CD4-positive, alpha-beta memory T cell (primary cell): ENCODE data around the gene KCNG3. TPM values are rescaled to one million over a fixed set of nuclear protein-coding genes. Genes with fewer than 3 reads are reported as not detected.

ENCODE experiments used
- CTCF ChIA-PET: fragments of 350-600 bp; sonication (Branson Sonifier 250); formaldehyde crosslinking; loops from one replicate; lab custom pipeline; 2021; ENCODE audit warnings: inconsistent platforms; ENCODE audit not compliant: partially characterized antibody; lab: Charles Lee
- POLR2A ChIA-PET: fragments of 350-600 bp; sonication (Branson Sonifier 250); formaldehyde crosslinking; loops from one replicate; lab custom pipeline; 2021; ENCODE audit not compliant: partially characterized antibody; lab: Charles Lee
- DNase-seq, 5 donors: peaks; one replicate each; pipeline versions ENCODE4 v3.0.0 to v3.0.0-alpha.2; 2020 to 2022; ENCODE audit warnings: mixed read lengths in 1 of 5
- H3K27ac ChIP-seq: one replicate; pipeline ENCODE4 v1.7.0; 2013; ENCODE audit warnings: low read depth, low read length
- H3K27me3 ChIP-seq: 2 replicates; pipeline ENCODE4 v1.7.0; 2013; ENCODE audit warnings: mild to moderate bottlenecking, low read length, moderate library complexity; ENCODE audit not compliant: insufficient read depth
- H3K36me3 ChIP-seq: 2 replicates; pipeline ENCODE4 v1.7.0; 2013; ENCODE audit warnings: mild to moderate bottlenecking, low read length, moderate library complexity; ENCODE audit not compliant: insufficient read depth
- H3K4me1 ChIP-seq: 2 replicates; pipeline ENCODE4 v1.7.0; 2013; ENCODE audit warnings: mild to moderate bottlenecking, low read length, moderate library complexity; ENCODE audit not compliant: insufficient read depth
- H3K4me3 ChIP-seq, 2 donors: one replicate each; pipeline ENCODE4 v1.7.0; 2013; ENCODE audit warnings: low read length in 2 of 2, mild to moderate bottlenecking in 1 of 2
- H3K9me3 ChIP-seq, 2 donors: one replicate each; pipeline ENCODE4 v1.7.0; 2013; ENCODE audit warnings: low read length in 2 of 2, control low read depth in 1 of 2; ENCODE audit not compliant: control insufficient read depth in 1 of 2
- H3K27ac Mint-ChIP-seq, 7 donors: one replicate each; pipeline ENCODE4 v1.8.0; 2020 to 2021; ENCODE audit warnings: mixed read lengths in 7 of 7, mild to moderate bottlenecking in 6 of 7, inconsistent platforms in 3 of 7, moderate library complexity in 3 of 7
- H3K27me3 Mint-ChIP-seq, 2 donors: one replicate each; pipeline ENCODE4 v1.8.0; 2020 to 2021; ENCODE audit warnings: mixed read lengths in 2 of 2
- H3K36me3 Mint-ChIP-seq, 2 donors: one replicate each; pipeline ENCODE4 v1.8.0; 2020 to 2021; ENCODE audit warnings: mixed read lengths in 2 of 2, inconsistent platforms in 1 of 2, mild to moderate bottlenecking in 1 of 2
- H3K4me1 Mint-ChIP-seq, 4 donors: one replicate each; pipeline ENCODE4 v1.8.0; 2020 to 2021; ENCODE audit warnings: mixed read lengths in 4 of 4, mild to moderate bottlenecking in 1 of 4
- H3K4me3 Mint-ChIP-seq, 8 donors: one replicate each; pipeline ENCODE4 v1.8.0; 2020 to 2021; ENCODE audit warnings: mixed read lengths in 8 of 8, mild to moderate bottlenecking in 7 of 8, moderate library complexity in 6 of 8, inconsistent platforms in 3 of 8
- H3K9me3 Mint-ChIP-seq, 8 donors: one replicate each; pipeline ENCODE4 v1.8.0; 2020 to 2021; ENCODE audit warnings: mixed read lengths in 8 of 8, mild to moderate bottlenecking in 5 of 8, inconsistent platforms in 3 of 8, moderate library complexity in 1 of 8
- intact Hi-C: fragments of 100-400 bp; cut with micrococcal nuclease; formaldehyde crosslinking; loops from one replicate; pipeline ENCODE4 v1.15.1; 2023
- polyA plus RNA-seq, 2 donors: library from polyadenylated mRNA; unstranded; fragments of 300-500 nt; fragmentation: Illumina TruSeq; gene quantifications; one replicate each; pipeline ENCODE4 v1.2.3, GENCODE V29; 2021
- total RNA-seq, 2 experiments: library from RNA; stranded (reverse); gene quantifications; one replicate each; pipeline ENCODE4 v1.2.3, GENCODE V29; 2021

Gene KCNG3
- total and polyA plus RNA-seq, 4 experiments from 2014 or later: not detected

DNA sequence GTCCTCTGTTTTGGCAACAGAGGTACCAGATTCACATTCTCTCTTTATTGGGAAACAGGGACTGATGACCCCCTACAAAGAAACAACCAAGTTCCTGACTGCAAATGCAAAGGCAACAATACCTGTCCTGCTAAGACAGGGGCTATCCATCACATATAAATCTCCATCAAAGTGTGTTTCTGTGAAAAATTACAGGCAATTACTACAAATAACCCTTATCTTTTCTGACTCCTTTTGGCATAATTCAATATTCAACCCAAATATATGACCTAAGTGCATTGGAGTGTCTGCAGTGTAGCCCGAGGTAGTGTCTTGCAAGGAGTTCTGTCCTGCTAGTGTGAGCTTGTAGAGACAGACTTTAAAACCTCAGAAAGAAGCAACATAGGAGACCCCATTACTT, 35.4 kb downstream of the KCNG3 start:
- Histone ChIP-seq H3K36me3 (no peaks in the 10 kb centered on the region), H3K27ac (no peak overlapping the region), H3K4me1 (no peaks in the 10 kb centered on the region), H3K27me3 (no peaks in the 10 kb centered on the region), H3K9me3 (no peaks in the 10 kb centered on the region), H3K4me3 (no peak overlapping the region)
- H3K36me3 Mint-ChIP-seq: no peaks in the 10 kb centered on the region
- ChIA-PET POLR2A (no interaction called here), CTCF (no interaction called here)
- DNase-seq: no peak
- peaks cover 7 to 20% of the 10 kb centered on the region in 2 donors for H3K27me3 Mint-ChIP-seq
- no peak overlapping the region for H3K4me3 Mint-ChIP-seq
- H3K4me1 Mint-ChIP-seq: no peaks in the 10 kb centered on the region
- intact Hi-C loops: no loop called here
- H3K27ac Mint-ChIP-seq: no peak overlapping the region
- peaks cover 0 to 3% (median 0%) of the 10 kb centered on the region in 8 donors for H3K9me3 Mint-ChIP-seq

DNA sequence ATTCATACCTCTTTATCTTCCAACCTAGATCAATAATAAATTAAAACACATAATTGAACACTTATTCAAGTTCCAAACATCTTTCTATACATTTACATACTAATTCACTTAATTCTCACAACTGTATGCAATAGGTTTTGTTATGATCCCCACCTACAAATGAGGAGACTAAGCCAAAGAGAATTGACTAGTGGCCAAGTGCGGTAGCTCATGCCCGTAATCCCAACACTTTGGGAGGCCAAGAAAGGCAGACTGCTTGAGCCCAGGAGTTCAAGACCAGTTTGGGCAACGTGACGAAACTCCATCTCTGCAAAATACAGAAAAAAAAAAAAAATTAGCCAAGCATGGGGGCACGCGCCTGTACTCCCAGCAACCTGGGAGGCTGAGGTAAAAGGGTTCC, 36.8 kb downstream of the KCNG3 start:
- H3K27me3 ChIP-seq: no peaks in the 10 kb centered on the region
- no peaks in the 10 kb centered on the region for H3K4me1 Mint-ChIP-seq
- H3K27ac Mint-ChIP-seq: no peak overlapping the region
- no peaks in the 10 kb centered on the region for H3K36me3 ChIP-seq
- DNase-seq: no peak
- no peak overlapping the region for H3K4me3 Mint-ChIP-seq
- H3K9me3 Mint-ChIP-seq: peaks cover 0 to 11% (median under 1%) of the 10 kb centered on the region in 8 donors
- H3K9me3 ChIP-seq: no peaks in the 10 kb centered on the region
- H3K4me1 ChIP-seq: no peaks in the 10 kb centered on the region
- no peak overlapping the region for H3K27ac ChIP-seq
- POLR2A ChIA-PET: no interaction called here
- no peaks in the 10 kb centered on the region for H3K36me3 Mint-ChIP-seq
- CTCF ChIA-PET: no interaction called here
- no peak overlapping the region for H3K4me3 ChIP-seq
- intact Hi-C loops: no loop called here
- peaks cover 12 to 24% of the 10 kb centered on the region in 2 donors for H3K27me3 Mint-ChIP-seq

DNA sequence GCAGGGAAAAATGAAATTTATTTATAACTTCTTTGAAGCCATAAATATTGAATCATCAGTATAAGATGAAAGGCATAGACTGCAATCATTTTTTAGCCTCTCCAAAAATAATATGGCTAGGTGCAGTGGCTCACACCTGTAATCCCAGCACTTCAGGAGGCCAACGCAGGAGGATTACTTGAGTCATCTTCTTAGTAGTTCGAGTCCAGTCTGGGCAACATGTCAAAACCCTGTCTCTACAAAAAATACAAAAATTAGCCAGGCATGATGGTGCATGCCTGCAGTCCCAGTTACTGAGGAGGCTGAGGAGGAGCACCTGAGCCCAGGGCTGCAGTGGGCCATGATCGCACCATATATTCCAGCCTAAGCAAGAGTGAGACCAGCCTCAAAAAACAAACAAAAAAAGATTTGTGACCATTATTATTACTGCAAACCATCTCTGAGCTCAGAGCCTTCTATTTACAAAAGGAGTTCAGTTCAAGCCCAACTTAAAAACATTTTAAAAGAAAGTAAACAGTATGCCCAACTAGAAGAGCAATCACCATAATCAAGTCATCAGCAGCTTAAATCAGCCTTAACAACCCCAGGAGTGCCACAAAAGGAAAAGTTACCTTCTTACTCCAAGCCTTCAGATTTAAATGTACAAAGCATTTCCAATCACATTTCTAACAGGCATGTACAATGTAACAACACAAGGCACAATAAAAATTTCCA, 37.5 kb downstream of the KCNG3 start:
- no peak overlapping the region for H3K27ac Mint-ChIP-seq
- no peak for DNase-seq
- ChIA-PET CTCF (no interaction called here), POLR2A (no interaction called here)
- H3K27me3 Mint-ChIP-seq: peaks cover 10 to 21% of the 10 kb centered on the region in 2 donors
- Histone ChIP-seq H3K4me3 (no peak overlapping the region), H3K9me3 (no peaks in the 10 kb centered on the region), H3K36me3 (no peaks in the 10 kb centered on the region), H3K4me1 (no peaks in the 10 kb centered on the region), H3K27me3 (no peaks in the 10 kb centered on the region), H3K27ac (no peak overlapping the region)
- H3K36me3 Mint-ChIP-seq: no peaks in the 10 kb centered on the region
- H3K4me1 Mint-ChIP-seq: no peaks in the 10 kb centered on the region
- no peak overlapping the region for H3K4me3 Mint-ChIP-seq
- peaks cover 0 to 11% (median under 1%) of the 10 kb centered on the region in 8 donors for H3K9me3 Mint-ChIP-seq
- intact Hi-C loops: no loop called here

DNA sequence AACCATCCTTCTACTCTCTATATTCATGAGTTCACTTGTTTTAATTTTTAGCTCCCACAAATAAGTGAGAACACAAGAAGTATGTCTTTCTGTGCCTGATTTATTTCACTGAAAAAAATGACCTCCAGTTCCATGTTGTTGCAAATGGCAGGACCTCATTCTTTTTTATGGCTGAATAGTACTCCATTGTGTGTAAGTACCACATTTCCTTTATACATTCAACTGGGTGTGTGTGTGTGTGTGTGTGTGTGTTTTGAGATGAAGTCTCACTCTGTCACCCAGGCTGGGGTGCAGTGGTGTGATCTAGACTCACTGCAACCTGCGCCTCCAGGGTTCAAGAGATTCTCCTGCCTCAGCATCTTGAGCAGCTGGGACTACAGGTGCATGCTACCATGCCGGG, 41.2 kb downstream of the KCNG3 start:
- H3K27me3 Mint-ChIP-seq: peaks cover 13 to 16% of the 10 kb centered on the region in 2 donors
- no peaks in the 10 kb centered on the region for H3K4me1 Mint-ChIP-seq
- H3K36me3 Mint-ChIP-seq: no peaks in the 10 kb centered on the region
- CTCF ChIA-PET: no interaction called here
- H3K4me3 Mint-ChIP-seq: no peak overlapping the region
- no peaks in the 10 kb centered on the region for H3K9me3 ChIP-seq
- no peaks in the 10 kb centered on the region for H3K4me1 ChIP-seq
- no peak overlapping the region for H3K27ac Mint-ChIP-seq
- H3K27ac ChIP-seq: no peak overlapping the region
- no peaks in the 10 kb centered on the region for H3K27me3 ChIP-seq
- no peak overlapping the region for H3K4me3 ChIP-seq
- POLR2A ChIA-PET: no interaction called here
- no peak for DNase-seq
- intact Hi-C loops: no loop called here
- peaks cover 0 to 11% (median under 1%) of the 10 kb centered on the region in 8 donors for H3K9me3 Mint-ChIP-seq
- H3K36me3 ChIP-seq: no peaks in the 10 kb centered on the region

DNA sequence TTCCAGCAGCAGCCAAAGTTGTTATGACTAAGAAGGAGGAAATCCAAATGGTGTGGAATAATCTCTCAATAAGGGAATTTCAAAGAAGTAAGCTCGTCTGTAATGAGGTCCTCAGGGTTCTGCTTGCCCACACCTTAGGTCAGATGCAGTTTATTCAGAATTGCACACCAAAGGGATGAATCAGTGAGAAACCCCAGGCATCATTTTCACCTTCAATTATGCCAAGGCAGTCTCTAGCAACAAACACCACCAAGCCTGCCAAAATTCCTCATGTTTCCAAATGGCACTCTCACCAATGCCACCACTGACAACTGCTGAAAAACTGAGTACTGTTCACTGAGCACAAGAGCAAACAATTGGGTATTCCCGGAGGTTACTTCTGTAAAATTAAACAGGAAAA, 43.6 kb downstream of the KCNG3 start:
- Histone ChIP-seq H3K27ac (no peak overlapping the region), H3K4me1 (no peaks in the 10 kb centered on the region), H3K36me3 (no peaks in the 10 kb centered on the region), H3K27me3 (no peaks in the 10 kb centered on the region), H3K9me3 (no peaks in the 10 kb centered on the region), H3K4me3 (no peak overlapping the region)
- H3K4me1 Mint-ChIP-seq: no peaks in the 10 kb centered on the region
- intact Hi-C loops: no loop called here
- no peak for DNase-seq
- no peaks in the 10 kb centered on the region for H3K36me3 Mint-ChIP-seq
- H3K27ac Mint-ChIP-seq: no peak overlapping the region
- H3K9me3 Mint-ChIP-seq: peaks cover 0 to 11% (median under 1%) of the 10 kb centered on the region in 8 donors
- no peak overlapping the region for H3K4me3 Mint-ChIP-seq
- ChIA-PET CTCF (no interaction called here), POLR2A (no interaction called here)
- peaks cover 9 to 10% of the 10 kb centered on the region in 2 donors for H3K27me3 Mint-ChIP-seq

DNA sequence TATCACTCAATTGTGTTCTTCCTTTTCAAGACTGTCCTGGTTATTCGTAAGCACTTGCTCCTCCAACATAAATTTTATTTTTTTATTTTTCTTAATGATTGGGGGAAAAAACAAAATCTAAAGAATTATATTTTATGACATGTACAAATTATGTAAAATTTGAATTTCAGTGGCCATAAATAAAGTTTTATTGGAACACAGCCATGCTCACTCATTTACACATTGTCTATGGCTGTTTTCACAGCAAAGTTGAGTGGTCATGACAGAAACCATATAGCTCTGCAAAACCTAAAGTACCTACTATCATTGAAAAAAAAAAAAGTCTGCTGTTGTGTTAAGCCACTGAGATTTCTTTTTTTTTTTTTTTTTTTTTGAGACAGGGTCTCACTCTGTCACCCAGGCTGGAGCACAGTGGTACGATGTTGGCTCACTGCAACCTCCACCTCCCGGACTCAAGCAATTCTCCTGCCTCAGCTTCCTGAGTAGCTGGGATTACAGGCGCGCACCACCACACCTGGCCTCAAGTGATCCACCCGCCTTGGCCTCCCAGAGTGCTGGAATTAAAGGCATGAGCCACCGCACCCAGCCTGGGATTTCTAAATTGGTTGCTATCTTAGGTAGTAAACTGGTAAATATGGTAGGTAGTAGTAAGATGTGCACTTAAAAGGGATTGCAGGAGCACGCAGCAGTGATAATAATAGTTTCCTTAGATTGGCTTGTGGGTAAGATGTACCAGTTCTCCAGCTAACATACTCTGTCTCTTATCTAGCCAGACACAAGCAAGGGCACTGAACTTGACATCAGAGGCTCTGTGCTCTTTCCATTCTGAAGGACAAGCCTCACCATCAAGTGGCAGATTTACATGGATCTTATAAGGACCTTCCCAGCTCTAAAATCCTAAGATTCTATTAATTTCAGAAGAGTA, 44.4 kb downstream of the KCNG3 start:
- Histone ChIP-seq H3K9me3 (no peaks in the 10 kb centered on the region), H3K4me1 (no peaks in the 10 kb centered on the region), H3K36me3 (no peaks in the 10 kb centered on the region), H3K27me3 (no peaks in the 10 kb centered on the region), H3K27ac (no peak overlapping the region), H3K4me3 (no peak overlapping the region)
- H3K9me3 Mint-ChIP-seq: peaks cover 0 to 11% (median under 1%) of the 10 kb centered on the region in 8 donors
- intact Hi-C loops: no loop called here
- CTCF ChIA-PET: no interaction called here
- peaks cover 9 to 12% of the 10 kb centered on the region in 2 donors for H3K27me3 Mint-ChIP-seq
- no peaks in the 10 kb centered on the region for H3K36me3 Mint-ChIP-seq
- H3K4me1 Mint-ChIP-seq: no peaks in the 10 kb centered on the region
- H3K4me3 Mint-ChIP-seq: no peak overlapping the region
- POLR2A ChIA-PET: no interaction called here
- no peak for DNase-seq
- H3K27ac Mint-ChIP-seq: no peak overlapping the region

DNA sequence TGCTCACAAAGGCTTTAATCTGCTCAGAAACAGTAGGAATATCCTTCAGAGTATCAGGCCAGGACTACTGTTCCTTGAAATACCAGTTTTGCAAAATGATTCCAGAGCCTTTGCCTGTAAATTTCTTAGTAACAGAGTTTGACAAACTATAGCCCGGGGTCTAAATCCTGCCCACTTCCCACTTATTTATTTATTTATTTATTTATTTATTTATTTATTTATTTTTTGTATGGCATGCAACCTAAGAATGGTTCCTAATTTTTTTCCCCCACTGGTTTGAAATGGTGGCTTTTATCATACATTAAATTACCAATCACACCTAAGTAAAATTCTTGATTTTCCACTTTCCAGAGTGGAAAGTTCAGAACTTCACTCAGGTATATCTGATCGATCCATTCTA, 45.6 kb downstream of the KCNG3 start:
- H3K4me1 Mint-ChIP-seq: no peaks in the 10 kb centered on the region
- no peak overlapping the region for H3K27ac Mint-ChIP-seq
- no peak overlapping the region for H3K4me3 Mint-ChIP-seq
- H3K36me3 ChIP-seq: no peaks in the 10 kb centered on the region
- no peak overlapping the region for H3K27ac ChIP-seq
- H3K27me3 Mint-ChIP-seq: peaks cover 9 to 11% of the 10 kb centered on the region in 2 donors
- H3K9me3 ChIP-seq: no peaks in the 10 kb centered on the region
- POLR2A ChIA-PET: no interaction called here
- no peak overlapping the region for H3K4me3 ChIP-seq
- H3K4me1 ChIP-seq: no peaks in the 10 kb centered on the region
- H3K36me3 Mint-ChIP-seq: no peaks in the 10 kb centered on the region
- peaks cover 0 to 8% (median 1%) of the 10 kb centered on the region in 8 donors for H3K9me3 Mint-ChIP-seq
- DNase-seq: no peak
- CTCF ChIA-PET: interaction anchor here (0.7 kb wide), 1 partner anchor 62 kb away, joined by 3 read pairs; no protein-coding TSS in a partner anchor
- no peaks in the 10 kb centered on the region for H3K27me3 ChIP-seq
- intact Hi-C loops: no loop called here
